ENCODE results near the gene SF3B5.
"Not testable (repeated sequence)": the region's sequence is repeated elsewhere in the genome, so short reads cannot be mapped to it uniquely, and the experiment has no call there.

The SF3B5 gene

GRCh38 chr6:144055121-144055931, 40.0 kb downstream of the SF3B5 start:
- TF ChIP-seq CTCF (IDR thresholded peaks at IDR 0.05; ENCODE audit: insufficient read depth, missing control alignments), result no peak
- DNase-seq (ENCODE audit: insufficient read length, low spot score), result no peak
- no peak for FAIRE-seq

GRCh38 chr6:144053601-144054000, 41.8 kb downstream of the SF3B5 start:
- no peak for FAIRE-seq
- no peak for TF ChIP-seq CTCF (IDR thresholded peaks at IDR 0.05; ENCODE audit: insufficient read depth, missing control alignments)
- DNase-seq (ENCODE audit: insufficient read length, low spot score), result no peak

GRCh38 chr6:144052488-144052887, 42.9 kb downstream of the SF3B5 start:
- no peak for TF ChIP-seq CTCF (IDR thresholded peaks at IDR 0.05; ENCODE audit: insufficient read depth, missing control alignments)
- DNase-seq (ENCODE audit: insufficient read length, low spot score) (no peak), FAIRE-seq (no peak)

GRCh38 chr6:144049386-144049785, 46.0 kb downstream of the SF3B5 start:
- DNase-seq (ENCODE audit: insufficient read length, low spot score) (no peak), FAIRE-seq (no peak)
- no peak for TF ChIP-seq CTCF (IDR thresholded peaks at IDR 0.05; ENCODE audit: insufficient read depth, missing control alignments)

GRCh38 chr6:144047688-144048087, 47.7 kb downstream of the SF3B5 start:
- no peak for TF ChIP-seq CTCF (IDR thresholded peaks at IDR 0.05; ENCODE audit: insufficient read depth, missing control alignments)
- DNase-seq (ENCODE audit: insufficient read length, low spot score) (no peak), FAIRE-seq (no peak)

GRCh38 chr6:144046672-144047071, 48.7 kb downstream of the SF3B5 start:
- not testable (repeated sequence) for FAIRE-seq; DNase-seq (ENCODE audit: insufficient read length, low spot score)

GRCh38 chr6:144044989-144045388, 50.4 kb downstream of the SF3B5 start:
- not testable (repeated sequence) for FAIRE-seq

More at GRCh38 chr6:144044989-144045388, 50.4 kb downstream of the SF3B5 start:
- DNase-seq (ENCODE audit: insufficient read length, low spot score), result not testable (repeated sequence)

Data from D721Med (cell line).